Transverse colon (tissue), 3 donors: ENCODE data around the gene KLC4.

Source experiments
- EP300 ChIP-seq: sonication (generic); formaldehyde crosslinking; IDR thresholded peaks from one replicate; pipeline ENCODE4 v1.6.1; 2017; ENCODE audit warnings: antibody characterized with exemption, low read depth
- POLR2A ChIP-seq: fragments of 450-650 bp; IDR thresholded peaks from one replicate; pipeline ENCODE4 v1.6.1; 2016; ENCODE audit warnings: antibody characterized with exemption, mild to moderate bottlenecking, moderate library complexity
- TF ChIP-seq, protein P1 (sequence below), 5 experiments: fragments of 200-600 bp in 3 of 5; fragments of 450-650 bp in 2 of 5; sonication (generic) in 3 of 5; IDR thresholded peaks; 1 replicate in 2 of 5; 2 replicates in 3 of 5; pipeline ENCODE4 v1.5.1; 2016 to 2017; ENCODE audit warnings: antibody characterized with exemption in 5 of 5, inconsistent platforms in 3 of 5, mild to moderate bottlenecking in 2 of 5, moderate library complexity in 1 of 5

DNA sequence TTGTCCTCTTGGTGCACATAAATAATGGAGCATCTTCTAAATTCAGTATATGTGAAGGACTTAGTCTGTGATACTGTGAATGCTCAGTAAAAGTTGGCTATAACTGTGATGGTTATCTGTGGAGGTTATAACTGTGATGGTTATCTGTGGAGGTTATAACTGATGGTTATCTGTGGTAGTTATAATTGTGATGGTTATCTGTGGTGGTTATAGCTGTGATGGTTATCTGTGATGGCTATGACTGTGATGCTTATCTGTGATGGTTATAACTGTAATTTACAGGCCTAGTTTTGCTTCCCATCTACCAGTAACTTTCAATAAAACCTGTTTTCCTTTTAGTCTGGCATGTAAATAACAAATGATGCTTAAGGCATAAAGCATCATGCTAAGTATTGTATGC lies 33.2 kb downstream of the KLC4 start:
- TF ChIP-seq, protein P1, sequence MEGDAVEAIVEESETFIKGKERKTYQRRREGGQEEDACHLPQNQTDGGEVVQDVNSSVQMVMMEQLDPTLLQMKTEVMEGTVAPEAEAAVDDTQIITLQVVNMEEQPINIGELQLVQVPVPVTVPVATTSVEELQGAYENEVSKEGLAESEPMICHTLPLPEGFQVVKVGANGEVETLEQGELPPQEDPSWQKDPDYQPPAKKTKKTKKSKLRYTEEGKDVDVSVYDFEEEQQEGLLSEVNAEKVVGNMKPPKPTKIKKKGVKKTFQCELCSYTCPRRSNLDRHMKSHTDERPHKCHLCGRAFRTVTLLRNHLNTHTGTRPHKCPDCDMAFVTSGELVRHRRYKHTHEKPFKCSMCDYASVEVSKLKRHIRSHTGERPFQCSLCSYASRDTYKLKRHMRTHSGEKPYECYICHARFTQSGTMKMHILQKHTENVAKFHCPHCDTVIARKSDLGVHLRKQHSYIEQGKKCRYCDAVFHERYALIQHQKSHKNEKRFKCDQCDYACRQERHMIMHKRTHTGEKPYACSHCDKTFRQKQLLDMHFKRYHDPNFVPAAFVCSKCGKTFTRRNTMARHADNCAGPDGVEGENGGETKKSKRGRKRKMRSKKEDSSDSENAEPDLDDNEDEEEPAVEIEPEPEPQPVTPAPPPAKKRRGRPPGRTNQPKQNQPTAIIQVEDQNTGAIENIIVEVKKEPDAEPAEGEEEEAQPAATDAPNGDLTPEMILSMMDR (IDR thresholded peaks at IDR 0.05) = no peak
- TF ChIP-seq EP300 = no peak
- TF ChIP-seq POLR2A = no peak
